ENCODE results near the gene LRP10.
"Not testable (repeated sequence)": the region's sequence is repeated elsewhere in the genome, so short reads cannot be mapped to it uniquely, and the experiment has no call there.

The LRP10 gene

GRCh38 chr14:22888662-22889061 lies 17.1 kb downstream of the LRP10 start:
- no peak for DNase-seq

DNA sequence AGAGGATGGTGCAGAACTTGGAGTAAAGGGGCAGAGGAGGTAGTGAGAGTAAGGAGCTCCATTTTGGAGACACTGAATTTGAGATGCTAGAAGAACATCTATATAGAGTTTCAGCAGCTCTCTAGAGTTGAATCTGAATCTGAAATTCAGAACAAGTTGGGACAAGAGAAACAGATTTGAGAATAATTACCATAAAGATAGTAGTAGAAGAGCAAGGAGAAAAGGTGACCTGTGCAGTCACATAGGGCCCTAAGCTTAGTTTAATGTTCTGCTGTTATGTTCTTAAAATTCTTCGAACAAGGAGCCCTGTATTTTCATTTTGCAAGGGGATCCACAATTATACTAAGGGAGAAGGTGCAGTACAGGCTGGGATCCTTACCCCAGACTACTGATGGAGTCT lies 18.9 kb downstream of the LRP10 start:
- DNase-seq: no peak

DNA sequence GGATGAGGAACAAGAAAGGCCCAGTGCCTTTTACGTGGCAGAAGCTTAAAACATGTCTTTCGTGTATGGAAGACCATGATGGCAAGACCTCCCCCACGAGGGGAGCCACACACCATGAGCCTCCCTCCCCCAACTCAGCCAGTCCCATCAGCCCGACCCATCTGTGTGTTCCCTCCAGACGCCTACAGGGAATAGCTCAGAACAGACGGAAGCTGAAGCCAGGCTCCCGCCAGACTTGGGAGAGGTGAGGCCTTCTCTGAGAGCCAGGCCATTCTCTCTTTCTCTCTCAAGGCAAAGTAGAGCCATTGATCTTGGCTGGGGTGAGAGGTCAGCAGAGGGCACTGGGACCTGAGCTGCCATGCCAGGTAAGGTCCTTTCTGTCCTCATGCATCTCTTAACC lies 20.9 kb downstream of the LRP10 start:
- DNase-seq: no peak

- DNase-seq: no peak
These were observed 22.2 kb downstream of the LRP10 start for GRCh38 chr14:22893706-22894105.

DNA sequence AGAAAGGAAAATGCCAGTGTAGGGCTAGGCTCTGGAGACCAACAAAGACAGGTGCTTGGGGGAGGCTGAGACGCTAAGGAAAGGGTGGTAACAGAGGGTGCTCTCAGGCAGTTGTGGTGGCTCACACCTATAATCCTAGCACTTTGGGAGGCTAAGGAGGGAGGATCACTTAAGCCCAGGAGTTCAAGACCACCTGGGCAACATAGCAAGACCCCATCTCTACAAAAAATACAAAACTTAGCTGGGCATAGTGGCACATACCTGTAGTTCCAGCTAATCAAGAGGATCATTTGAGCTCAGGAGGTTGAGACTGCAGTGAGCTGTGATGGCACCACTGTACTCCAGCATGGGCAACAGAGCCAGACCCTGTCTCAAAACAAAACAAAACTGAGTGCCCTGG lies 23.9 kb downstream of the LRP10 start:
- no peak for DNase-seq

- DNase-seq: no peak
These were observed 24.8 kb downstream of the LRP10 start for GRCh38 chr14:22896356-22896755.

GRCh38 chr14:22896760-22897159 lies 25.2 kb downstream of the LRP10 start:
- DNase-seq: no peak

DNA sequence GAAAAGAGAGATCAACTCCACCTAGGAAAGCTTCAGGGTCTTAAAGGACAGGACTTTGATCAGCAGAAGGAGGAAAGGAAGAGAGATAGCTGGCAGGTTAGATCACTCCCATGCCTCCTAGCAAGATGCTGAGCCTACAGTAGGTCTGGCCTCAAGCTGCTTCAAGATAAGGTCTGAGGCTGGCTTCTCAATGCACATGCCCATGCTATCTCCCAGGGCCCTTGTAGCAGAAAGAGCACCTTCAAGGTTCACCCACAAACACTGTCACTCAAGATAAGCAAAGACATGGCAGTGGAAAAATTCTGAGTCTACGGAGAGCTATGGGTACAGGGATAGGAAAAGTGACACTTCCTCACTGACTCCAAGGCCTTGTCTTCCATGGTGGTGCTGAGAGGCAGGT lies 25.8 kb downstream of the LRP10 start:
- DNase-seq: no peak

DNA sequence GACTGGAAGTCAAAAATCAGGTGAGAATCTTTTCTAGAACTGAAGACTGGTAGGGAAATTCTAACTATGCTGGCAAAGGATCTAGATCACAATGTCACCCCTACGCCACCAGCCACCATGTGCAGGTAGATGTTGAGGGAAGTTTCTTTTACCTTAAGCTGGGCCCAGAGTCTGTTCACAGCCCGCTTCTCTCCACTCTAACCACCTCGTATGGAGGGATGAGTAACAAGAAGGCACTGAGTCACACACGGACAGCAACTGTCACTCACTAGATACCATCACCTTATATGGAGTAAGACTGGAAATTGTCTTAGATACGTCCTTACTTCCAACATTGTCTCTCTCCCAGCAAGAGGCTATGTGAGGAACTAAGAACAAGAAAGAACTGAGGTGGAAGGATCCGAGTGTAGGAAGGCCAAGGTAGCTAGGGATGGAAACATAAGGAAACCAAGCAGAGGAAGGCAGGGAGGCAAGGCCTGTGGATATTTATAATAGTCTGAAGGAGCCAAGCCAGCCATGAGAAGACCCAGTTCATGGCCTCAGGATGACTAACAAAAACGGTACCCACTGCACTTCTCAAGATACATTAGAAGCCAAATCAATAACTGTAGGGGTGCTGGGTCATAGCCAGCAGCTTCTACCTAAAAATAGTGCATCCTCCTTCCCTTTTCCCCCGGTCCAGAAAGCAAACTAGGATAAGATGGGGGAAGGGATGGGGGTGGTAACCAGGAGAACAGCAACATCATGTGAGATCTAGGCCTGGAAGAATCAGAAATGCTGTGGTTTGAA lies 27.0 kb downstream of the LRP10 start:
- DNase-seq: no peak

DNA sequence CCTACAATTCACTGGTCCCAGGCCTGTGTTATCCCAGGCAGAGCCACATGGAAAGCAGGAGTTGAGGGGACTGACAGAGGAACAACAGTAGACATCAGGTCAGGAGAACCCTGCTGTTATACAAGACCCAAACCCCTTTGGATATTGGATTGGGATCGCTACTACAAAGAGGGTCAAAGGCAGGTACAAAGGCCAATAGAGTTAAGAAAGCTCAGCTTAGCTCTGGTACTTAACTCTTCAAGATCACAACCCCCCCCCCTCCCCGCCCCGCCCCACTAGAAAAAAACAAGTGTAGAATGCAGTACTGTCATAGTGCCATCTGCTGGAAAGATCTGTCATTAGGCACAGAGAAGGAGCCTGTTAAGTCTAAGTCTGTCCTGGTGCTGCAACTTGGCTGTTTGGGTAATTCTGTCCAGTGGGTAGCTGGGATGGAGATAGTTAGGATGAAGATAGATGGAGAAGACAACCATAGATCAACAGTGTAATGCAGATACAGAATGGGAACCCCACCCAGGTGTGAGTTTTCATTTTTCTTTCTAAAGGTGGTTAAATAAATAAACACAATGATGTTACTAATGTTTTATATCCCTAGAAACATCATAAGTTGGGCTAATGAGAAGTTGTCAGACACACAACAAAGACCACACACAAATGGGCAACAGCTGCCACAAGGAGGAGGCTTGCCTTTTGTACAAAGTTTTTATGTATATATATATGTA lies 28.7 kb downstream of the LRP10 start:
- peak in 1 of 2 donors; percentile 62 for DNase-seq

DNA sequence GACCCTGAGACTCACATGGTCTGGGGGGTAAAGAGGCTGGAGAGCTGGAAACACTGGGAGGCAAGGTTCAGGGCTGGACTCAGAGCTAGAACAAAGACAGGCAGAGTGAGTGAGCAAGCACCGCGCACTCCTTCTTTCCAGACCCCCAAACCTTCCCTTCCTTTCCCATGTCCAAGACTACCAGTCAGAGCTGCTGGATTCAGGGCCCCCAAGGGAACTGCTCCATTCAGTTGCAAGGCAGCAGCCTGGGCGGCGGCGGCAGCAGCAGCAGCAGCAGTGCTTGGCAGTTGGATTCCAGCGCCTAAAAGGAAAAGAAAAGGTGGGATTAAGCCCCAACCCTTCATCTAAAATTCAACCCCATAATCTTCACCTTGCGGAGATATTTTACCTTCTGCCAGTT lies 30.3 kb downstream of the LRP10 start:
- DNase-seq: no peak

- no peak for DNase-seq
These were observed 32.2 kb downstream of the LRP10 start for GRCh38 chr14:22903742-22904087.

GRCh38 chr14:22905627-22906026 lies 34.1 kb downstream of the LRP10 start:
- DNase-seq: no peak

GRCh38 chr14:22906073-22906472 lies 34.5 kb downstream of the LRP10 start:
- no peak for DNase-seq

- DNase-seq: no peak
These were observed 35.9 kb downstream of the LRP10 start for GRCh38 chr14:22907429-22907828.

DNA sequence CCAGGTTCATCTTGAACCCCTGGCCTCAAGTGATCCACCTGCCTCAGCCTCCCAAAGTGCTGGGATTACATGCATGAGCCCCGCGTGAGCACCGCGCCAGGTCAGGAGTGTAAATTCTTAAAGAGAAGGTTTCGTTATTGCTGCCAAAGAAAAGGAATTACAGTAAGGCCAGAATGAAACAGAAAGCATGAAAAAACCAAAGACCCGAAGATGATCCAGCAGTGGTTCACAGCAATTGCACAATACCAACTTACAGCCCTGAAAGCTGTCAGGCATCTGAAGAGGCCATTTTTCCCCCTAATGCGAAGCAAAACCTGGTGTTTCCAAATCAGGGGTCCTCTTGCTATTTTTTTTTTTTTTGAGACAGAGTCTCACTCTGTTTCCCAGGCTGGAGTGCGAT lies 37.1 kb downstream of the LRP10 start:
- no peak for DNase-seq

DNA sequence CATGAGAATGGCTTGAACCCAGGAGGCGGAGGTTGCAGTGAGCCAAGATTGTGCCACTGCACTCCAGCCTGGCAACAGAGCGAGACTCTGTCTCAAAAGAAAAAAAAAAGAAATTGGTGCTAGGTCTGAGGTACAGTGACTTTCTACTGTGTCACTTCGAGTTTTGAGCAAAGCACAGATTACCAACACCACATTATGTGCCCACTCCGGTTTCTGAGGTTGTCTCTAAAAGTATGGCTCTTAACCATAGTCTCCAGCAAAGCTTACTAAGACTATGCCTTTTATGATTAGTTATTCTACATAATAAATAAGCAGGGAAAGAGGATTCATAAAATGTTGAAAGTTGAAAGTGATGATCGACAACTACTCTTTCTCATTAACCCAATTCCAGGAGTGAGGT lies 39.4 kb downstream of the LRP10 start:
- DNase-seq: no peak

- not testable (repeated sequence) for DNase-seq
These were observed 43.3 kb downstream of the LRP10 start for GRCh38 chr14:22914836-22915235.

DNA sequence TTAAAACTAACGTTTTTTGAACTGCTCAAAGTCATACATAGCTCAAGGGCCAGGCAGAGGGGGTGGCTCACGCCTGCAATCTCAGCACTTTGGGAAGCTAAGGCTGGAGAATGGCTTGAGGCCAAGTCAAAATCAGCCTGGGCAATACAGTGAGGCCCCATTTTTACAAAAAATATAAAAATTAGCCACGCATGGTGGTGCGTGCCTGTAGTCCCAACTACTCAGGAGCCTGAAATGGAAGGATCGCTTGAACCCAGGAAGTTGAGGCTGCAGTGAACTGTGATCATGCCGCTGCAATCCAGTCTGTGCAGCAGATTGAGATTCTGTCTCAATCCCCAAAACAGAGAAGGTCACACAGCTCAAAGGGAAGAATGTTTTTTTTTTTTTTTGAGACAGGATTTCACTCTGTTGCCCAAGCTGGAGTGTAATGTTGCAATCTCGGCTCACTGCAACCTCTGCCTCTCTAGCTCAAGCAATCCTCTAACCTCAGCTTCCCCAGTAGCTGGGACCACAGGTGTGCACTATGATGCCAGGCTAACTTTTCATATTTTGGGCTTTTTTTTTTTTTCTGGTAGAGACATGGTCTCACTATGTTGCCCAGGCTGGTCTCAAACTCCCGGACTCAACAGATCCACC lies 44.5 kb downstream of the LRP10 start:
- no peak for DNase-seq

- peak; percentile 97 to 100 for DNase-seq
These were observed 47.5 kb downstream of the LRP10 start, which contains the start of gene RBM23 for GRCh38 chr14:22918804-22919600. RBM23 (minus strand) TSS chr14:22919149.

GRCh38 chr14:22919601-22919921 lies 48.0 kb downstream of the LRP10 start:
- no peak for DNase-seq

- no peak for DNase-seq
These were observed 49.2 kb downstream of the LRP10 start for GRCh38 chr14:22920697-22921096.

- no peak for DNase-seq
These were observed 50.8 kb downstream of the LRP10 start for GRCh38 chr14:22922294-22922693.
